GM21825 (cell line): ENCODE data around the gene SH2D2A.

Experiments used
- ATAC-seq: cut with Tn5 transposase; IDR thresholded peaks from one replicate; pipeline ENCODE4 v1.9.1; 2021; ENCODE audit warnings: mild to moderate bottlenecking, moderate library complexity; ENCODE audit not compliant: unreplicated experiment

The SH2D2A gene

DNA sequence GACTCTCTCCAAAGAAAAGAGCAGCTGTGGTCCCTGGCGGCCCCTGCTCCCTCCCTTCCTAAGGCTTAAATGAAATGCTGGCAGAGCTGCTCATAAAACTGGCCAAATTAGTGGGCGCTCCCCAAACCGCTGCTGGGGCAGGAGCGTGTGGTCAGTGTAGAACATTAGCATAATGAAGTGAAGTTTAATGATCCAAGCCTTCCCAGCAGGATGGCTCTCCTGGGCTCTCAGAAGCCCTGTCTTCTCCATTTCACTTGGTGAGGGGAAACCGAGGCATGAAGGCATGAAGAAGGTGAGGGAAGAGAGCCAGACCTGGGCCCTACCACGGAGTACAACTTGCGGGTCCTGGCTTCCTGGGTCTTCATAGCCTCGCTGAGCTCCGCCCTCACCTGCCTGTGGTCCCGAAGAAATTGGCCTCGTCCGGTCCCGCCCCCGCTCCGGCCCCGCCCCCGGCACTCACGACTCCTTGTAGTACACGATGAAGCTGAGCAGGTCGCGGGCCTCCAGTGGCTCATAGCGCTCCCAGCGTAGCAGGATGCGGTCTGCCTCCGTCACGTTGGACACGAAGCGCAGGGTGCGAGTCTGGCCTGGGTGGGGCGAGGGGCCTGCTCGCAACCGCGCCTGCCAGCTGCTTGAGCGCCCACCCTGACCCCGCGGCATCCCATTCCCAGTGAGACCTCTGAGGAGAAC, 32.0 kb upstream of the SH2D2A start:
- ATAC-seq = no peak

DNA sequence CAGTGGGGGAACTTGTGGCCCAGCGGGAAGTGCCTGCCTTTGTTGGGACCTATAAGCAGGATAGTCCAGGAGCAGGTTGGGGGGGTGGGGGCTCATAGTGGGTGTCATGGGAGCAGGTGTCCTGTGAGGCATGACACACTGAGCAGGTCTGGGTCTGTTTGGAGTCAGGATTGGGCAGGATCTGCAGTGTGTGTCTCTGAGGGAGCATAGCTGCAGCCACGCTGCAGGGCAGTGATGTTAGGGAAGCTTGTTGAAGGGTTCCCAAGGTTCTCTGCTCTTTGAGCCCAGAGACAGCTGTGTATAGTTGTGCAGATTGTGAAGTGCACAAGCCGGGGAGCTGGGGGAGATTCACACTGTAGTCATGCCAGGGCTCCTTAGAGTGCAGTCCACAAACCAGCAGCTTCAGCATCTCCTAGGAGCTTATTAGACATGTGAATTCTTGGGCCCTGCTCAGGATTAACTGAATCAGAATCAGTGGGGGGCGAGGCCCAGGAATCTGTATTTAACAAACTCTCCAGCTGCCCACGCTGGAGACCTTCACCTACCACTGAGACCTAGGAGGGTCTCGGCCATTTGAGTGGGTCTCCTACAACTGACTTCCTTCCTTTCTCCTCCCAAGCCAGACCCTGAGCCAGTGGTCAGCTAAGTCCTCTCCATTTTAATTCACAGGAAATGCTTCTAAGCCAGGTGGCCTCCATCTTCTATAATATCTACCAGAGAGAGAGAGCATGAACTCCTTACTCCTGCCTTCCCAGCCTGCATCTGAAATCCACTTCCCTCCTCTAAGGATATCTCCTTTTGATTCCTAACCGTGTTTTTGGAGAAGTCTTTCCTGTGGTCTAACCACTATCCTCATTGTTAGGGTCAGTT, 31.2 kb upstream of the SH2D2A start:
- no peak for ATAC-seq

DNA sequence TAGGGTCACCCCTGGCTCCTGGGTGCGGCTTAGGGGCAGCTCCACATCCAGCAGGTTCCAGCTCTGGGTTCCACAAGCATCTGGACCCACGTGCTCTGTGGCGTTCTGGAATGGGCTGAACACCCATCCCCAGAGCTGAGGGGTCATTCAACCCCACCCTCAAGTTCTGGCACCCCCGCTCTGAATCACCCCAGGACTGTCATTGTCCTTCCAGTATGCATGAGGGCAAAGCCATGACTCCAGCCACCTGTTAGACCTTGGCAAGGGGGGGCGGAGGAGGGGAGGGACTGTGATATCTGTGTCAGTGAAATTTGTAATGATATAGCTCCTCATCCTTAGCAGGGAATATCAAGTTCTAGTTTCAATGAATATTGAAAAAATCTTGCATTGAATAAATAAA, 30.0 kb upstream of the SH2D2A start:
- no peak for ATAC-seq

DNA sequence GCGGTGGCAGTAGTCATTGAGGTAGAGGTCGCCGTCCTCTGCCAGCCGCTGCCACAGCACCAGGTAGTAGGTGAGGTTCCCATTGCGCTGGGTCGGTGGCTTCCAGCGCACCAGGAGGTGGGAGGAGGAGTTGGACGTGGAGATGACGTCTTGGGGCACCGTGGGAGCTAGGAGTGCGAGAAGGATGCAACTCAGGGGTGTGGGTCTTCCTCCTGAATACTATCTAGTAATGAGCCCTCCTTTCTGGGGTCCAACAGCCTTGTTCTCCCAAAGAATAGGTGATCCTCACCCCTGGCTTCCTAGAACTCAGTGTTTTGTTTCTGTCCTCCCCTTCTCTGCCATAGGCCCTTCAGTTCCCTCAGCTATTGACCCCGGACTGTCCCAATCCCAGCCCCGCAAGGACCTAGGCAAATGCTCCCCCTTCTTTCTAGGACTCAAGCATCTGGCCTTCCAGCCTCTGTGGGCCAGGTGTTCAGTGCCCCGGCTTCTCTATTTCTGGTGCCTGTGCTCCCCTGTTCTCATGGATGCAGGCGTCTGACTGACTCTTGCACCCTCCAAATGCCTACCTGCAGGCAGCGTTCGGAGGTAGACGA, 29.4 kb upstream of the SH2D2A start:
- no peak for ATAC-seq

DNA sequence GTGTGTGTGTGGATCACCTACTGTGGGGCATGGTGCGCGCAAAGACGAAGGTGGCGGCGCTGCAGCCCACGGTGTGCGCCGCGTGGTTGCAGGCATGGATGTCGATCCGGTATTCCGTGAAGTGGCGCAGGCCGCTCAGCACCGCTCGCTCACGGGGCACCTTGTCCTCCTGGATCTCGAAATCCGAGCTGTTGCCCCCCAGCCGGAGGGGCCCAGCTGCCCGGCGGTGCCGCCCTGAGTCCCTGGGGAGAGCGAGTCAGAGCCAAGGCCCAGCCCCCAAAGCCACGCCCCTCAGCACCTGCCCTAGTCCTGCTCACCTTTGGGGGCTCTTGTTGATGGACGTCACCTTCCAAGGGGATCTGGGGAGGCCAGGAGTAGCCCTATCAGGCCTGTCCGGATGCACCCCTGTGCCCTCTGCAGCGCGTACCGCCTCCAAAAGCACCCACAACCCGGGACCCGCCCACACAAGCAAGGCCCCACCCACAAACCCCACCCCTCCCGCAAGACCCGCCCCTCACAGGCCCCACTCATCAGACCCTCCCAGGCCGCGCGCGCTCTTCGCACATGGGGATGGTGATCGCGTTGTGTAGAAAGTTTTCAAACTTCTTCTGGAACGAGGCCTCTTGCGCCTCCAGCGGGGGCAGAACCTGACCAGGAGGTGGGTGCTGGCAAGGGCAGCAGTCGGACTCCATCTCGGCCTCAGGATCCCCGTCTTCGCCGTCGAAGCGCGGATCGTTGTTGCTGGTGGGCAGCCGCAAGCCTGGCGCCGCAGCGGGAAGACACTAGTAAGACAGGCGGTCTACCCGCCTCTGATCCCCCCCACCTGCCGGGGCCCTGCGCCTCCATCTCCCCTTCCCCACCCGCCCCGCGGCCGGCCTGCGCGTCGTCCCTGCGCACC, 28.7 kb upstream of the SH2D2A start:
- ATAC-seq = no peak

DNA sequence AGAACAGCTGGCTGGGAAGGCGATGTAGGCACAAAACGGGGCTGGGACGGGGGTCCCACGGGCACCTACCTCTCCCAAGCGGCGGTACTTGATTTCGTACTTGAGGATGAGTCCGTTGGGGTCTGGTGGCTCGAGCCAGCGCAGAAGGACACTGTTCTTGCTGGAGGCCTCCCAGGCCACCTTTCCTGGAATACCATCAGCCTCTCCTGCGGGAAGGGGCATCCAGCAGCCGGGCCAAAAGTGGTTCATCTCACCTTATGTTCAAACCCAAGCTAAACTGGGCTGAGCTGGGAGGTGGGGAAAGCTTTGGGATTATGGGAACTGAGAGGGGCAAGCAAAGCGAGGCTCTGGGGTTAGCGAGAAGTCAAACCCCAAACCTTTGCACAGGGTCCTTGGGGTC, 28.0 kb upstream of the SH2D2A start:
- no peak for ATAC-seq

DNA sequence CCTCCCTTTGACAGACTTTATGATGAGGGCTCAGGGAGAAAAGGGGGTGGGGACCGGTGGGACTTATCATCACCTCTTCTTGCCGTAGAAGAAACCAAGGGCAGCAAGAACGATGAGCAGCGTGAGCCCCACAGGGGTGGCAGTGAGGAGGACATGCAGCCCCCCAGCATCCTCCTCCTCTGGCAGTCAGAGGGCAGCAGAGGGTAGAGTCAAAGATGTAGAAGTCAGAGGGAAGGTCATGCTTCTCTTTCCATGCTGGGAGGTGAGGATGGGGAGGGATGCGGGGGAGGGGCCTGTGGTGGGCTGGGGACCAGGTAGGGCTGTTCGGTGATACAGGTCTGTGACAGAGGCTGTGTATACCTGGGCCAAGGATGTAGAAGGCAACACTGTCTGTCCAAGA, 27.5 kb upstream of the SH2D2A start:
- ATAC-seq = no peak

DNA sequence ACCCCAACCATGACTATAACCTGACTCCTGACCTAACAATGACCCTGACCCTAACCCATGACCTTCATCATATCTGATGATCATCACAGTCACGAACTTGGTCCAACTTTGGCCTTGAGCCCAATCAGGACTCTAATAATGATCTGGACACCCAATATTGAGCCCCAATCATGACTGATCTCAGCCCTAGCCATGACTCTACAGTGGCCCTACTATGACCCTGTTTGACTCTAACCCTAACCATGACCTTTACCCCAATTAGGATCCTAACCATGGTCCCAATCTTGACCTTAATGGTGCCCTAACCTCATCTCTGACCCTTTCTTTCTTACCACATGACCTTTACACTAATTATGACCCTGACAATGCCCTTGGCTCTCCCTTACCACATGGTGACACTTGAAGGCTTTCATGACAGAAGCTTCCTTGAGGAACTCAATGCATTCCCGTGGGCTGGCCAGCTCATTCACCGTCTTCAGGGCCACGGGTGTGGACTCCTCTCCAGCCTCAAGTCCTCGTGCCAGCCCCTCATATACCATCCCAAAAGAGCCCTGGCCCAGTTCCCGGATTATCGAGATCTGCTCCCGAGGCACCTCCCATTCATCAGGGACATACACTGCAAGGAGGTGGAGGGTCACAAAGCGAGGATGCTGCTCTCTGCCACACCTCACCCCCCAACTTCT, 26.1 kb upstream of the SH2D2A start:
- no peak for ATAC-seq

DNA sequence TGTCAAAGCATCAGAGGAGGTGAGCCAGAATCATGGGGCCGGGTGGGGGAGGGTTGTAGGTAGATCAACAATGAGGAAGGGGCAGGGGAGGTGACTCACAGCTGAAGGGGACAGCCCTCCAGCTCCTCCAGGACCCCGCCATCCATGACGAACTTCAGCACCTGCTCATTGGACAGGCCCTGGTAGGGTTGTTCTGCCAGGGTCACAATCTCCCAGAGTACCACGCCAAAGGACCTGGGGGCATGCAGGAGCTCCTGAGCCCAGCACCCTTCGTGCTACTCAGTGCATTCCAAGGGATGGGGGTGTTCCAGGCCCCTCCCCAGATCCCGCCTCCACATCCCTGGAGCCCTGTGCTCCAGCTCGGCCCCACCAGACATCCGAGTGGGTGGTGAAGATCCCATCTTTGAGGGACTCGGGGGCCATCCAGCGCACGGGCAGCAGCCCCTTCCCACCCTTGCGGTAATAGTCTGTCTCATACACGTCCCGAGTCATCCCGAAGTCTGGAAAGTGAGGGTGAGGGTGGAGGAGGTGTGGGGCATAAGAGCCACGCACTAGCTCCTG, 24.7 kb upstream of the SH2D2A start:
- no peak for ATAC-seq

DNA sequence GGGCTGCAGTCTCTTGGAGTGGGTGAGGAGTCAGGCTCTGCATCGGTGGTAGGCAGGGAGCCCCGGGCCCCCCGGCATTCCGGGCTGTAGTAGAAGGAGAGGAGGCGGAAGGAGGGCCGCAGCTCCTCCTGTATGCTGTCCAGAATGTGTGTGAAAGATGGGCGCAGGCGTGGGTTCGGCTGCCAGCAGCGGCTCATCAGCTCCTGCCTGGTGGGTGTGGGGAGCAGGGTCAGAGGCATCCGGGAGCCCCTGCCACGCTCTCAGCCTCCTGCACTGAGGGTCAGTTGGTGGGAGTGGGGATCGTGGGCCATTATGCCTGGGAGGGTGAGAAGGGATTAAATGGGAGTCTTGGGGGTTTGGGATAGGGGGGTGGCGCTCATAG, 24.2 kb upstream of the SH2D2A start:
- ATAC-seq = no peak

DNA sequence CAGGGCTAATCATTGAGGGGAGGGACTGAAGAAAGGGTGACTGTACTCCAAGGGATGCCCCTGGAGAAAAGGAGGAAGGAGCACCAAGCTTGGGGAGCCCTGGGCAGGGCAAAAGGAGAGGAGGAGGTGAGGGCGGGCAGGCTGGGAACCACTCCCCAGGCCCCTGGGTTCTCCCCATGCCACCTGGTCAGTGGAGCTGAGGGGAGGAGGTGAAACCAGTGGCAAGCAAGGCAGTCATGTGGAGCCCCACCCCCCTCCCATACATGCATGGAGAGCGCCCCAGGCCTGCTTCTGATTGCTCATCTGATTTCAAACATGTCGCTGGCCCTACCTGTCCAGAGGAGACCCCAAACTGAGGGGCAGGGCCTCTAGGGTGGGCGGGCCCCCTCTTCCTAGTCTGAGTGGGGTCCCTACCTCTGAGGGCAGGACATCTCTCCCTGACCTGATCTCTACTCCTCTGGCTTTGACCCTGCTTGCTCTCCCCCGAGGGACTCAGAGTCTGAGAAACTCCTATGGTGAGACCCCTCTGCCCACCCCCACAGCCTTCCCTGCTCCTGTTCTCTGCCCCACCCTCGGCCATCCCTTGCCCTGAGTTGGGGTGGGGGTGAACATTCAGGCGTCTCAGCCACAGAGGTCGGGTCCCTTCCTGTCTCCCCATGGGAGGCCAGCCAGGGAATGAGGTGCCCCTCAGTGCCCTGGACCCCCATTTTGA, 23.7 kb upstream of the SH2D2A start:
- no peak for ATAC-seq

DNA sequence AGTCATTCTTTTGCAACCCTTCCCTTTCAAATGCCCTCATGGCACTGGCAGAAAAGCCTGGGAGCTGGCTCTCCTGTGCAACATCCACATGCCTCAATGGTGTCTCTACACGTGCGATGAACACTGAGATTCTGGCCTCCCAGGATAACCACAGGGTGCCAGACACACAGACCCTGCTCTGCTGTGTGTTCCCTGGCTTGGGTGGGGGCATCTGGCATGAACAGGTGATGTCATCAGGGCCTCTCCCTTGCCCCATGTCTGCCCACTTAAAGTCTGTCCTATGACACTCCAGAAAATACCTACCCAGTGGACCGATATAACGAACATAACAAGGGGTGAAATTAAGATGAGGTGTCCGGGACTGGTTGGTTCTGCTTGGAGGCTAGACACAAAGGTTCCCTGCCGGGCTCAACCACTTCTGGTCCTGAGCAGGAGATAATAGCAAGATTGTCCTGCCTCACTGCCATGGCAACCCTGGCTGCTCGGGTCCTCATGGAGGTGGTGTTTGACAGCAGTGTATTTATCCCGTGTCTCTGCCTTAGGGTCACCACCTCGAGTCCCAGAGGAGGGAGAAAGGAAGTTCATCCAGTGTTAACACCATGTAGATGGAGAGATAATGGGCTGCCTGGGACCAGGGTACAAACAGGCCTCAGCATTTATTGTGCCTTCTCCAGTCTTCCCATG, 22.9 kb upstream of the SH2D2A start:
- no peak for ATAC-seq

DNA sequence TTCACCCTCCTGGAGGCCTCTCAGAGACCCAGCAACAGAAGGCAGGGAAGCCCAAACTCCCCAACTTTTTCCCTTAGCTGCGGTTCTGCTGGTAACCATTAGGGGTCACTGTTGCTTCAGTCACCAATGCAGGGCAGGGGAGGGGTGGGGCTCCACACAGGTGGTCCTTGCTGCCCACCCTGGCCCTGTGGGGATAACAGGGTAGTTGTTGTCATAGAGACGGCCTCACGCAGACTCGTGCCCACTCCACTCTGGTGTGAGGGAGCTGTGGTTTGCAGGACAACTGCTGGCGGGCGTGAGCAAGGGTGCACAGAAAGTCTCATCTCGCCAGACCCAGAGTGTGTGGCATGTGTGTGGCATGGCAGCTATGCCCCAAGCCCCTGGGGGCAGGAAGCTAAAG, 22.3 kb upstream of the SH2D2A start:
- no peak for ATAC-seq

DNA sequence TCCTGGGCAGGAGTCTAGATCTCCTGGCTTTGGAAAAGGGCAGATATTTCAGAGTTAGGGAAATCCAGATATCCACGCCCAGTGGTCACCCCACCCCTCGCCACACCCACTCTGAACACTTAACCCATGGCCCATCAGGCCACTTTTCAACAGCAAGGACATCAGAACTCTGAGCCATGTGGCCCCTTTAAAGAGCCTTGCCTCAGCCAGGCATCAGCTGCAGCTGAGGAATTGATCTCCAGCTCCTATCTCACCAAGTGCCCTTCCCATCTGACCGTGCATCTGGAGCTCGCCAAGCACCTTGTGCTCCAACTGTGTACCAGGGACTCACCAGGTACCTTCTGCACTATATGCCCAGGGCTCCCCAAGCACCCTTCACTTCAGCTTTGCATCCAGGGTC, 20.2 kb upstream of the SH2D2A start:
- no peak for ATAC-seq

DNA sequence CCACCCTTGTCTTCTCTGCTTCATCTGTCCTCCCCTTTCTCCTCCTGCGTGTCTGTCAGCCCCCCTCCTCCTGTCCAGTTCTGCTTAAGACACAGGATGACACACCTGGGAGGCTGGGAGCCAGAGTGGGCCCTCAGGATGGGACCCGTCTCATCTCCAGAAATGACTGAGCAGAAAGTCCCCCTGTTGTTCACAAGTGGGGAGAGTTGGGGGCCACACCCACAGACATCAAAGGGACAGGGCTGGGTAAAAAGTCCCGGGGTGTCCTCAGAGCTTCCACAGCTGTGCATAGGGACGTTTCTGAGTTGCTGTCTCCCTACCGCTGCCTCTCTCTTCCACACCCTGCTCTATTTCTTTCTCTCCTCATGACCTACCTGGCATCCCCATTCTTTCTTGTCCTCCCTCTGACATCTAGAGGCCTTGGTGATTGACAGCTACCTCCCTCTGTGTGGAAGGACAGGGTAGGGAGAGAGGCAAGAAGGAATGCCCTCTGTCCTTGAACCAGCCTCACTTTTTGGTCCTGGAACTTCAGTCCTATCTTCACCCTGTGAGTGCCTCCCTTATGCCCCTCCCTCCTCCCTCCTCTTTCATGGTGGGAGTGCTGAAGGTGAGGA, 19.5 kb upstream of the SH2D2A start:
- no peak for ATAC-seq

DNA sequence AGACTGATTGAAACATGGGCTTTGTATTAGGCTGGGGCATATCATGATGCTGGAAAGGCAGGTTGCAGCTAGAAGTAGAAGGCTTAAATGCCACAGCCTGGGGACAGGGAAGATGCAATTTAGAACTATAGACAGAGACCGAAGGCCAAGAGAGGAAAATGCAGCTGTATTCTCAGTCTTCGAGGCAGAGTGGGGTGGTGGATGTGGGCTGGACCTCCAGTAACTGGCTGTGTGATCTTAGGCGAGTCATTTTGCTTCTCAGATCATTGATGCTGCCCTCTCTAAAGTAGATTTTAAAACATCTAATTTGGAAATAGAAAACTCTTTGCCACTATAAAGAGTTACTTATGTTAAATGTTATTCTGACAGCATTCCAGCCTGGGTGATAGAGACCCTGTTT, 17.7 kb upstream of the SH2D2A start:
- ATAC-seq = no peak

DNA sequence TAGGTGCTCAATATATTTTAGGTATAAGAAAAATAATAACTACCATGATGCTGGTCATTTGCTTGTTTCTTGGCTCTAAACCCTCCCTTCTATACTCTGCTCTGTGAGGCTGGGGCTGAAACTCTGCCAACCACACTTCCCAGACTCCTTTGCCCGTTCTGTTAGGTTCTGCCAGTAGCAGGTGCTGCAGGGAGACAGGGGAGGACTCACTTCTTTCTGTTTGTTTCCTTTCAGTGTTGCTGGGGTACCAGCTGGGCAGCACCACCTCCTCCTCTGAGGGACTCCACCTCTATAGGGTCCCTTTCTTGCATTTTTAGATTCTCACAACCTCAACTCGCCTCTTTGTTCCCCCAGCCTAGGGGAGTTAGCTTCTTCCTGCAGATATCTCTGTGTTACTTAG, 17.0 kb upstream of the SH2D2A start:
- no peak for ATAC-seq

DNA sequence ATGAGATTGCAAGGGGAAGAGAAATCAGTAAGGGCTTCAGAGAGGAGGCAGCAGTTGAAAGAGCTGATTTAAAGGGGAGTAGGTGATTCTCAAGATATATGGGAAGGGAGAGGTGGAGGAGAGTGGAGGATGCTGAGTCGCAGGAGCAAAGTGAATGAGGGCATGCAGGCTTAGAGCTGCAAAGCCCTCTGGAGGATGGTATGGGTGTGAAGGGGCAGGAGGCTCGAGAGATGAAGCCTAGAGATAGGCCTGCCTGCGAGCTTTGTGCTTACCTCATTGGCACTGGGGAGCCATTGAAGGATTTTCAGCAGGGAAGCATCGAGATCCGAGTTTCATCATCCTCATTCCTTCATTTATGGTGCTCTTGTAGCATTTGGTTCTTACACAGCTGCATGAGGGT, 15.8 kb upstream of the SH2D2A start:
- ATAC-seq = no peak
